ENCODE measurements around the gene ABCA6. TPM values are rescaled to one million over a fixed set of nuclear protein-coding genes. Genes with fewer than 3 reads are reported as not detected.
"Not testable (repeated sequence)": the region's sequence is repeated elsewhere in the genome, so short reads cannot be mapped to it uniquely, and the experiment has no call there.

The ABCA6 gene
- total RNA-seq, 2 donors from 2014 or later = not detected

- Mint-ChIP-seq H3K36me3 (ENCODE audit: low read depth) (no peaks in the 10 kb centered on the region), H3K27ac (no peak overlapping the region), H3K4me1 (peaks cover 9% of the 10 kb centered on the region), H3K4me3 (no peak overlapping the region), H3K9me3 (peaks cover 13% of the 10 kb centered on the region), H3K27me3 (ENCODE audit: insufficient read depth) (no peaks in the 10 kb centered on the region)
- no peak for TF ChIP-seq CTCF (conservative IDR thresholded peaks at IDR 0.05)
- no peak overlapping the region for H3K9ac ChIP-seq (ENCODE audit: extremely low read depth, low read length, poor library complexity, severe bottlenecking)
- DNase-seq = no peak
- no peak overlapping the region for H3K4me3 ChIP-seq (ENCODE audit: low read length)
- H3K9me3 ChIP-seq (ENCODE audit: control insufficient read depth, low read length) = no peaks in the 10 kb centered on the region
- H3K36me3 ChIP-seq (ENCODE audit: control insufficient read depth, insufficient read depth, low read length) = no peaks in the 10 kb centered on the region
- H3K27ac ChIP-seq (ENCODE audit: low read depth, low read length) = no peak overlapping the region
- H3K4me1 ChIP-seq (ENCODE audit: control insufficient read depth, insufficient read depth, low read length) = no peaks in the 10 kb centered on the region
- H3K27me3 ChIP-seq (ENCODE audit: control insufficient read depth, insufficient read depth, low read length, poor library complexity, severe bottlenecking) = no peaks in the 10 kb centered on the region
These were observed 65.9 kb downstream of the ABCA6 start for GRCh38 chr17:69075823-69076222.

DNA sequence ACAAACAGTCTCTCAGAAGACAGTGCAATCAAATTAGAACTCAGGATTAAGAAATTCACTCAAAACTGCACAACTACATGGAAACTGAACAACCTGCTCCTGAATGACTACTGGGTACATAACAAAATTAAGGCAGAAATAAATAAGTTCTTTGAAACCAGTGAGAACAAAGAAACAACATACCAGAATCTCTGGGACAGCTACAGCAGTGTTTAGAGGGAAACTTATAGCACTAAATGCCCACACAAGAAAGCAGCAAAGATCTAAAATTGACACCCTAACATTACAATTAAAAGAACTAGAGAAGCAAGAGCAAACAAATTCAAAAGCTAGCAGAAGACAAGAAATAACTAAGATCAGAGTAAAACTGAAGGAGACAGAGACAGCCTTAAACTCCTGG, 68.3 kb downstream of the ABCA6 start:
- not testable (repeated sequence) for H3K36me3 Mint-ChIP-seq (ENCODE audit: low read depth); H3K9ac ChIP-seq (ENCODE audit: extremely low read depth, low read length, poor library complexity, severe bottlenecking); H3K4me3 Mint-ChIP-seq; H3K4me3 ChIP-seq (ENCODE audit: low read length); DNase-seq; H3K9me3 ChIP-seq (ENCODE audit: control insufficient read depth, low read length); H3K36me3 ChIP-seq (ENCODE audit: control insufficient read depth, insufficient read depth, low read length); H3K27ac Mint-ChIP-seq; H3K27ac ChIP-seq (ENCODE audit: low read depth, low read length); H3K27me3 ChIP-seq (ENCODE audit: control insufficient read depth, insufficient read depth, low read length, poor library complexity, severe bottlenecking); H3K27me3 Mint-ChIP-seq (ENCODE audit: insufficient read depth); H3K4me1 ChIP-seq (ENCODE audit: control insufficient read depth, insufficient read depth, low read length)
- Mint-ChIP-seq H3K4me1 (peaks cover 16% of the 10 kb centered on the region), H3K9me3 (peaks cover 13% of the 10 kb centered on the region)

DNA sequence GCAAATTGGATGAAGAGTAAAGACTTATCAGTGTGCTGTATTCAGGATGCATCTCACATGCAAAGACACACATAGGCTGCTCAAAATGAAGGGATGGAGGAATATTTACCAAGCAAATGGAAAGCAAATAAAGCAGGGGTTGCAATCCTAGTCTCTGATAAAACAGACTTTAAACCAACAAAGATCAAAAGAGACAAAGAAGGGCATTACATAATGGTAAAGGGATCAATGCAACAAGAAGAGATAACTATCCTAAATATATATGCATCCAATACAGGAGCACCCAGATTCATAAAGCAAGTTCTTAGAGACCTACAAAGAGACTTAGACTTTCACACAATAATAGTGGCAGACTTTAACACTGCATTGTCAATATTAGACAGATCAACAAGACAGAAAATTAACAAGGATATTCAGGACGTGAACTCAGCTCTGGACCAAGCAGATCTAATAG, 68.9 kb downstream of the ABCA6 start:
- not testable (repeated sequence) for H3K4me1 ChIP-seq (ENCODE audit: control insufficient read depth, insufficient read depth, low read length); H3K27me3 Mint-ChIP-seq (ENCODE audit: insufficient read depth); DNase-seq; H3K36me3 Mint-ChIP-seq (ENCODE audit: low read depth); H3K27me3 ChIP-seq (ENCODE audit: control insufficient read depth, insufficient read depth, low read length, poor library complexity, severe bottlenecking); H3K4me3 ChIP-seq (ENCODE audit: low read length); H3K9me3 ChIP-seq (ENCODE audit: control insufficient read depth, low read length); H3K27ac ChIP-seq (ENCODE audit: low read depth, low read length); H3K4me3 Mint-ChIP-seq; H3K27ac Mint-ChIP-seq; H3K36me3 ChIP-seq (ENCODE audit: control insufficient read depth, insufficient read depth, low read length); H3K9ac ChIP-seq (ENCODE audit: extremely low read depth, low read length, poor library complexity, severe bottlenecking)
- H3K9me3 Mint-ChIP-seq = peaks cover 13% of the 10 kb centered on the region
- 94% methylated on average over 1 of the region's 1 CpG; no CpG with 5 or more reads in 1 of the 2 experiments for WGBS, 2 experiments (ENCODE audit: insufficient coverage in 1 of 2, insufficient read length in 1 of 2)
- peaks cover 16% of the 10 kb centered on the region for H3K4me1 Mint-ChIP-seq

DNA sequence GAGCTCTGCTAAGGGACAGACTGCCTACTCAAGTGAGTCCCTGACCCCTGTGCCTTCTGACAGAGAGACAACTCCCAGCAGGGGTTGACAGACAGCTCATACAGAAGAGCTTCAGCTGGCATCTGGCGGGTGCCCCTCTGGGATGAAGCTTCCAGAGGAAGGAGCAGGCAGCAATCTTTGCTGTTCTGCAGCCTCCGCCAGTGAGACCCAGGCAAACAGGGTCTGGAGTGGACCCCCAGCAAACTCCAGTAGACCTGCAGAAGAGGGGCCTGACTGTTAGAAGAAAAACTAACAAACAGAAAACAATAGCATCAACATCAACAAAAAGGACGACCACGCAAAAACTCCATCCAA, 70.5 kb downstream of the ABCA6 start:
- not testable (repeated sequence) for H3K27me3 ChIP-seq (ENCODE audit: control insufficient read depth, insufficient read depth, low read length, poor library complexity, severe bottlenecking); H3K27me3 Mint-ChIP-seq (ENCODE audit: insufficient read depth); H3K27ac ChIP-seq (ENCODE audit: low read depth, low read length); H3K9ac ChIP-seq (ENCODE audit: extremely low read depth, low read length, poor library complexity, severe bottlenecking); H3K4me3 Mint-ChIP-seq; H3K36me3 ChIP-seq (ENCODE audit: control insufficient read depth, insufficient read depth, low read length); H3K9me3 ChIP-seq (ENCODE audit: control insufficient read depth, low read length); H3K36me3 Mint-ChIP-seq (ENCODE audit: low read depth); H3K27ac Mint-ChIP-seq; H3K4me1 ChIP-seq (ENCODE audit: control insufficient read depth, insufficient read depth, low read length); H3K4me3 ChIP-seq (ENCODE audit: low read length)
- Mint-ChIP-seq H3K9me3 (peaks cover 13% of the 10 kb centered on the region), H3K4me1 (peaks cover 16% of the 10 kb centered on the region)
- 93% methylated on average over 2 to 4 of the region's 4 CpGs for WGBS, 2 experiments (ENCODE audit: insufficient coverage in 1 of 2, insufficient read length in 1 of 2)
- peak; percentile 57 for DNase-seq

DNA sequence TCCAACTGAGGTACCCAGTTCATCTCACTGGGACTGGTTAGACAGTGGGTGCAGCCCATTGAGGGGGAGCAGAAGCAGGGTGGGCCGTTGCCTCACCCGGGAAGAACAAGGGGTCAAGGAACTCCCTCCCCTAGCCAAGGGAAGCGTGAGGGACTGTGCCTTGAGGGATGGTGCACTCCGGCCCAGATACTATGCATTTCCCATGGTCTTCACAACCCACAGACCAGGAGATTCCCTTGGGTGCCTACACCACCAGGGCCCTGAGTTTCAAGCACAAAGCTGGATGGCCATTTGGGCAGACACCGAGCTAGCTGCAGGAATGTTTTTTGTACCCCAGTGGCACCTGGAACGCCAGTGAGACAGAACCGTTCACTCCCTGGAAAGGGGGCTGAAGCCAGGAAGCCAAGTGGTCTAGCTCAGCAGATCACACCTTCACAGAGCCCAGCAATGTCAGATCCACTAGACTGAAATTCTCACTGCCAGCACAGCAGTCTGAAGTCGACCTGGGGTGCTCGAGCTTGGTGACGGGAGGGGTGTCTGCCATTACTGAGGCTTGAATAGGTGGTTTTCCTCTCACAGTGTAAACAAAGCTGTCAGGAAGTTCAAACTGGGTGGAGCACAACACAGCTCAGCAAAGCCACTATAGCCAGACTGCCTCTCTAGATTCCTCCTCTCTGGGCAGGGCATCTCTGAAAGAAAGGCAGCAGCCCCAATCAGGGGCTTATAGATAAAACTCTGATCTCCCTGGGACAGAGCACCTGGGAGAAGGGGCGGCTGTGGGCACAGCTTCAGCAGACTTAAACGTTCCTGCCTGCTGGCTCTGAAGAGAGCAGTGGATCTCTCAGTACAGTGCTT, 71.1 kb downstream of the ABCA6 start:
- not testable (repeated sequence) for H3K27ac Mint-ChIP-seq; H3K9me3 ChIP-seq (ENCODE audit: control insufficient read depth, low read length); H3K4me3 ChIP-seq (ENCODE audit: low read length); H3K4me1 ChIP-seq (ENCODE audit: control insufficient read depth, insufficient read depth, low read length); H3K36me3 Mint-ChIP-seq (ENCODE audit: low read depth); H3K36me3 ChIP-seq (ENCODE audit: control insufficient read depth, insufficient read depth, low read length); H3K27ac ChIP-seq (ENCODE audit: low read depth, low read length); H3K4me3 Mint-ChIP-seq; H3K9me3 Mint-ChIP-seq; H3K27me3 Mint-ChIP-seq (ENCODE audit: insufficient read depth); H3K9ac ChIP-seq (ENCODE audit: extremely low read depth, low read length, poor library complexity, severe bottlenecking); H3K27me3 ChIP-seq (ENCODE audit: control insufficient read depth, insufficient read depth, low read length, poor library complexity, severe bottlenecking)
- DNase-seq = peak; percentile 58
- H3K4me1 Mint-ChIP-seq = peaks cover 16% of the 10 kb centered on the region
- WGBS, 2 experiments (ENCODE audit: insufficient coverage in 1 of 2, insufficient read length in 1 of 2) = 72 to 78% methylated on average over 5 to 12 of the region's 12 CpGs
